GM04504 (cell line): ENCODE results near the gene CCNH.

ENCODE experiments used
- DNase-seq: peaks from one replicate; pipeline ENCODE4 v3.0.0-alpha.2; 2012; ENCODE audit warnings: low read depth

Gene CCNH

DNA sequence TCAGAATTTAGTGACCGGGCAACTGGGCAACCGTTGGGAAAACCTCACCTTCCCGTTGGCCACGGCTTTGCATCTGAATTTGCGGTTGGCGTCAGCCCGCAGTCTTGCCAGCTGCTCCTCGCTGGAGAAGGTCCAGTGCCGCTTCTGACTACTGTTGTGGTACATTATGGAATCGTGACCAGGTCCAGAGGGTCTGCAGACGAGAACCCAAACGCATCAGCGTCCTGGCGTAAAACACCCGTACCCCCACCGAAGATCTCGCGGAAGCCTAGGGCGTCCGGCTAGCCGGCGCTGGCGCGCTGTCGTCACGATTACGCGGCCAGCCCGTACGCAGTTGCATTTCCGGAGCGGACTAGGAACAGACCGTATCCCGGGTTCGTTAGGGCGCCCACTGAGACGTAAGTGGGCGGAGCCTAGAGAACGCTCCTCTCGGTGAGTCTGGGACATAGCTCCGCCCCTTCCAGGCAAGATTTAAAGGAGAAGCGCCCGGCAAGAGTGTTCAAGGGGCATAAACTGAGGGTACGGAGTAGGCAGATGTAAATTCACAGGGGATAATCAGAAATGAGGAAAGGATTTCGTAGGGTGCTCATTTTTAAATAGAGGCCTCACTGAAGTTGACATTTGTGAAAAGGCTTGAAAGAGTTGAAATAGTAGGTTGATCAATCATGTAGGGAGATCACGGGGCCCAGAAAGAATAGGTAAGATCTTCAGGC, at the start of gene CCNH:
Gene CCNH (minus strand): TSS at position 301 of the 713 bp plus-strand sequence. CDS start 136 bp downstream, at position 165.
- DNase-seq: peak; percentile 96

DNA sequence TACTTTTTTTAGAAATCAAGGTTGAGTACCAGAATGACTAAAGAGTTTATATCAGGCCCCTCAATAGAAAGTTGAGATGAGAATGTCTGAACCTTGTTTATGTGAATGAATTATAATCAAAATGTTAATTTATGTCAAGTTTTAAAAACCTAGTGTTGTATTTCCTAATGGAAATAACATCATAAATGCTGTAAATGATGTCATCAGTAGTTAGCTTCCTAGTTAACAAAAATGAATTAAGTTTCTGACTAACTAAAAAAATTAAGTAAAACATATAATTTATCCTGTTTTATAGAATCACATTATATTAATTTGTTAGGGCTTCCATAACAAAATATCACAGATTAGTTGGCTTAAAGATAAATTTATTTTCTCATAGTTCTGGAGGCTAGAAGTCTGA, 45.0 kb upstream of the CCNH start:
- DNase-seq: no peak

DNA sequence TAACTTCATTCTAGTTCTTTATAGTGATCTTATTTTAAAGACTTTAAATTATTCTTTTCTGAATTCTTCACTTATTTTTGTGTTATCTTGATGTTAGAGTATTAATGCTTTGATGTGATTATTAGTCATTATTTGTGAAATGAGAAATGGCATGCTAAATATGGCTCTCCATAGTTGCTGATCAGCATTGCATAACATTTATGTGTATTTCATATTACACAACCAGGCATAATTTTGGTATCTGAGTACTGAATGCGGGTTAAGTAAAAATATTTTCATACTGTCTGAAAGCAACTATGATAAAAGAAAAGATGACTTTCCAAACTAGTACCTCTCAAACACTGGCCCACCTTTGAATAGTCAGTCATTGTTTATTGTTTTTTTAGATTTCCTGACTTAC, 41.1 kb upstream of the CCNH start:
- DNase-seq: no peak

DNA sequence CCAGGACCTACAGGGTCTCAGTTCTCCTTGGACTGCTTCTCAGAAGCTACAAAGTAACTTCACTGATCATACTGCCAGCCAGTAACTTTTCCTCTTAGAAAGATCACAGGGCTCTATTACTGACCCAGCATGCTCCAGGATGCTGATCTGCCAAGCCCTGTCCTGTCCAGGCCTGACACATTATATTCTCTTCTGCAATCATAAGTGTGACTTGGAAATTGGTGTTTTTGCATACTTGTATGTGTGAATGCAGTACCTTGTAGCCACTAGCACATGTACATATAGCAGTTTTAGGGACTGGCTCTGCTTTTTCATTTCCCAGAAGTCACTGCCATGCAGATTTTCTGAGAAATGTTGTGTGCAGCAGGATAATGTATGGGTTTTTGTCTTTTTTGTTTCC, 40.1 kb upstream of the CCNH start:
- DNase-seq: no peak

GRCh38 chr5:87442419-87442818, 29.7 kb upstream of the CCNH start:
- no peak for DNase-seq

- DNase-seq: no peak
These were observed 25.5 kb upstream of the CCNH start for GRCh38 chr5:87438231-87438630.

- DNase-seq: no peak
These were observed 25.0 kb upstream of the CCNH start for GRCh38 chr5:87437724-87438123.

- no peak for DNase-seq
These were observed 22.5 kb upstream of the CCNH start for GRCh38 chr5:87435144-87435694.

- DNase-seq: no peak
These were observed 21.7 kb upstream of the CCNH start for GRCh38 chr5:87434461-87434860.

DNA sequence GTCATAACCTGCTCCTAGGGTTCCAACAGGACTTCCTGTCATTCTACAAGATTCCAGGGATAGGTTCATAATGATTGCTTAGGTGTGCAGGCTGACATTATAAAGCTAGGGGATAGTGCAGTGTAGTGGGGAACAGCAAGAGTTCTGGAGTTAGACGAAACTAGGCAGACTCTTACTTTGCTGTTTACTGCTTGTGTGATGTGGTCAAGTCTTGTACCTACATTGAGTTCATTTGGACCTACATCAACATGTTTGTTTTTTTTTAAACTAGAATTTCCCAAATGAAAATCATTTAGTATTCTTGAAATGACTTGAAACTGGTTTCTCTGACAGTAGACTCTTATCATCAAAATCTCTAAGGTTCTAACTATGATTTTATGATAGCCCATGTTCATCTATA, 21.2 kb upstream of the CCNH start:
- no peak for DNase-seq

DNA sequence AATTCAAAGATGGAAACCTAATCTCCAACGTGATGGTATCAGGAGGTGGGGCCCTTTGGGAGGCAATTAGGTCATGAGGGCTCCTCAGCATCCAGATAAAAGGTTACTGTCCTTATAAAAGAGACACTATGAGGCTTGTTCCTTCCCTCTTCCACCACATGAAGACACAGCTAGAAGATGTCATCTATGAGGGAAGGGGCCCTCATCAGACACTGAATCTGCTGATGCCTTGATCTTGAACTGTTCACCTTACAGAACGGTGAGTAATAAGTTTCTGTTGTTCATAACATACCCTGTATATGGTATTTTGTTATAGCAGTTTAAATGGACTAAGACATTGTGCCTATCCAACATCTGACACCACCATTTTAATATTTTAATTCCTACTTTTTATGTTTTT, 19.7 kb upstream of the CCNH start:
- DNase-seq: no peak

- DNase-seq: no peak
These were observed 18.2 kb upstream of the CCNH start for GRCh38 chr5:87430863-87431457.

- no peak for DNase-seq
These were observed 11.0 kb upstream of the CCNH start for GRCh38 chr5:87423755-87424154.

- no peak for DNase-seq
These were observed 8.6 kb upstream of the CCNH start for GRCh38 chr5:87421307-87421706.

DNA sequence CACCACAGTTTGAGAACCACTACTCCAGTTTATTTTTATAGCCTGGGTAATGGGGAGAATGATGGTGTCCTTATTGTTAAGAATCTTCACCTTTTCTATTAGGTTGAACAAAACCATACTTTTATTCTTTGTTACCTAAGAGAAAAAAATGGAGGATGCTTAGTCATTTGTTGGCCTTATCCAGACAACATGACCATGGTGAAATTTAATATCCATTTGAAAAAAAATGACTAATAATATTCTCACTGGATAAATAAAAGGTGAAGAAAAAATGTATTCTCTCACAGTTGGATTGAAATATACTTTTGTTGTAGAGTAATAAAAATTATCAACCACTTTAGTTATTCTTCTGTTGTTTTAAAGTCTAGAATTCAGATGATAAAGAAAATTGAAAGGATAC, 5.8 kb upstream of the CCNH start:
- no peak for DNase-seq

GRCh38 chr5:87413343-87413645, 564 bp upstream of the CCNH start:
- DNase-seq: no peak

DNA sequence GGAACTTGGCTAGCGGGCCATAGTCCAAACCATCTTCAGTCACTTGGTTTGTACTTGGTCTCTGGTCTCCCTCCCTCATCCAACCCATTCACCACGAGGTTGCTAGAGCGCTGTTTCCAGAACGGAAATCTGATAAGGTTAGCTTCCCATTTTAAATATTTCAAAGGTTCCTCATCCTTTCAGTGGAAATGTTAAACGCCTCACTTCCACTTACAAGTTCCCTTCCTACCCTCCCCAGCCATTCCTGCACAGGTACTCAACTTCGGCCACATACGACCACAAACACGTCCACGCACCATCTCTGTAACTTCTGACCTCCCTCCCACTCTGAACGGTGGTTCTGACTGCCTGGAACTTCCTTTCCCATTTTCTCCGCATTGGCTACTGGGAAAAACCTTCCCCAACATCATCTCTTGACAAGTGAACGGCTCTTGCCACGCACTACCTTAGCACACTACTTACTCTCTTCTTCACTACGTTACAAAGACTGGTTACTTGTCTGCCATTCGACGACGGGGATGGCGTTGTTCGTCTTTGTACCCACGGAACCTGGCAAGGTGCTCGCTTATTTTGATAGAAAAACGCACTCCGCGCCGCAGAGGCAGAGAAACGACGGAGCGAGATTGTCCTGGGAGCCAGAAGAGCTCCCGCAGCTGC, 629 bp downstream of the CCNH start:
- no peak for DNase-seq

DNA sequence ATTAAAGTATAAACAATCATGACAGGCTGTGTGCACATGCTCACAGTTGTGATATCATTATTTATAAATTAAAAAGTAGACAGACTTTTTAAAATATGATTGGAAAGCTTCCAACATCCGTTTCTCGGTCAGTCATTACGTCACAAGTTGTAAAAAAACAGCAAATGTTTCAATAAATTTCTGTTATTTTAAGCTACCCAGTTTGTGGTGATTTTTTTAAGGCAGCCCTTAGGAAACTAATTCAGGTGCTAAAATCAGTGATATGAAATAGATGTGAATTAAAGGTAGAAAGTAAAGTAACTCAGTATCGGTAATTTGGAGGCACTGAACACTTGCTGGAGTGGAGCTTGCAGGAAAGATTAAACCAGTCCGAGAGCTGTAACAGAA, 1.2 kb downstream of the CCNH start:
- DNase-seq: no peak

- peak; percentile 74 for DNase-seq
These were observed 1.8 kb downstream of the CCNH start for GRCh38 chr5:87410931-87411330.

- no peak for DNase-seq
These were observed 4.5 kb downstream of the CCNH start for GRCh38 chr5:87408204-87408603.

DNA sequence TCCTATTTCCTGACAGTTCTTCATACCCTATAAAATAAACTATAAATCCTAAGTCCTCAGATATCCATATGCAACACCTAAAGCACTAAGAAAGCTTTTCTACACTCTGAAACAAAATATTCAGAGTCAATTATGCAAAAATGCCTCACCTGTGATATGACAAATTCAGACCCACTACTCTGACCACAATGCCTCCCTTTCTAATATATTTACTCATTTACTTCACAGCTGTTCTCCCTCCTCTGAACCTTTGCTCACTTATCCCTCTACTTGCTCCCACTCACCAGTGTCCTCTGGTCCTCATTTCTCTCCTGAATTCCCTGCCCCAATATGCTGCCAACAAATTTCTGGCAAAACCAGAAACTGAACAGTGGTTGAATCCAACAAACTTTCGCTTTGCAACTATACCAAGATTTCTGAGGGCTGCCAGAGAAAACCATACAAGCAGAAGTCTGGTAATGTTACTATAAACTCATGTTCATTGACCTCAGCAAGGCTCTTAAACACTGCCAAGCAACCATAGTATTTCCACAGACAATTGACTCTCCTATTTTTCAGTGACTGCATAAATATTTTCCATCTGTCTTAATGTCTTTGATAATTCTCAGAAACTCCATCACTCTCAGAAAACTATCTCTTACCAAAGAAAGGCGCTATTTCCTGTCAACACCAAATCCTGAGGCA, 7.1 kb downstream of the CCNH start:
- DNase-seq: no peak

GRCh38 chr5:87404359-87404758, 8.4 kb downstream of the CCNH start:
- DNase-seq: no peak

- DNase-seq: no peak
These were observed 8.8 kb downstream of the CCNH start for GRCh38 chr5:87403899-87404298.
